ENCODE data around the gene CREB3L2.

DNA sequence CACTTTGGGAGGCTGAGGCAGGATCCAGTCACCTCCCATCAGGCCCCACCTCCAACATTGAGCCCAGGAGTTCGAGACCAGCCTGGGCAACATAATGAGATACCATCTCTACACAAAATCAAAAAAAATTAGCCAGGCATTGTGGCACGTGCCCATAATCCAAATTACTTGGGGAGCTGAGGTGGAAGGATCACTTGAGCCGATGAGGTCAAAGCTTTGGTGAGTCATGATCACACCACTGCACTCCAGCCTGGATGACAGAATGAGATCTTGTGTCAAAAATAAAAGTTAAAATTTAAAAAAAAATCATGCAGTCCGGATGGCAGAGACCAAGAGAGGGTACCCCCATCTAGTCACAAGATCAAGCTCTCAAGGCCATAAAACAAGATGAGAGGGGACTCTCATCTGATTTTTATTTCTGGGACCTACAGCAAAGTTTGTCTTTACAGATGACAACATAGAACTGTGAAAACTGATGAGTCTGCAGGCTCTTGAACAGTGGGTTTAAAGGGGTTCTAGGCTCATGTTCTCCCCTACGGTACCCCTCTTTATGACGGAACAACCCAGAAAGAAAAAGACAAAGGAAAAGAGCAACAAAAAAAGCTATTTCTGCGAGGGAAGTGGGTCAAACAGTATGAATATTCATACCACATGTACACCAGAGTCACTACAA lies 28.9 kb upstream of the CREB3L2 start:
- TF ChIP-seq, protein P1, sequence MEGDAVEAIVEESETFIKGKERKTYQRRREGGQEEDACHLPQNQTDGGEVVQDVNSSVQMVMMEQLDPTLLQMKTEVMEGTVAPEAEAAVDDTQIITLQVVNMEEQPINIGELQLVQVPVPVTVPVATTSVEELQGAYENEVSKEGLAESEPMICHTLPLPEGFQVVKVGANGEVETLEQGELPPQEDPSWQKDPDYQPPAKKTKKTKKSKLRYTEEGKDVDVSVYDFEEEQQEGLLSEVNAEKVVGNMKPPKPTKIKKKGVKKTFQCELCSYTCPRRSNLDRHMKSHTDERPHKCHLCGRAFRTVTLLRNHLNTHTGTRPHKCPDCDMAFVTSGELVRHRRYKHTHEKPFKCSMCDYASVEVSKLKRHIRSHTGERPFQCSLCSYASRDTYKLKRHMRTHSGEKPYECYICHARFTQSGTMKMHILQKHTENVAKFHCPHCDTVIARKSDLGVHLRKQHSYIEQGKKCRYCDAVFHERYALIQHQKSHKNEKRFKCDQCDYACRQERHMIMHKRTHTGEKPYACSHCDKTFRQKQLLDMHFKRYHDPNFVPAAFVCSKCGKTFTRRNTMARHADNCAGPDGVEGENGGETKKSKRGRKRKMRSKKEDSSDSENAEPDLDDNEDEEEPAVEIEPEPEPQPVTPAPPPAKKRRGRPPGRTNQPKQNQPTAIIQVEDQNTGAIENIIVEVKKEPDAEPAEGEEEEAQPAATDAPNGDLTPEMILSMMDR (IDR thresholded peaks at IDR 0.05) = no peak
- TF ChIP-seq POLR2A (IDR thresholded peaks at IDR 0.05) = no peak
- no peak for TF ChIP-seq EP300 (IDR thresholded peaks at IDR 0.05)
